ENCODE results near the gene TUBB6.

The TUBB6 gene

DNA sequence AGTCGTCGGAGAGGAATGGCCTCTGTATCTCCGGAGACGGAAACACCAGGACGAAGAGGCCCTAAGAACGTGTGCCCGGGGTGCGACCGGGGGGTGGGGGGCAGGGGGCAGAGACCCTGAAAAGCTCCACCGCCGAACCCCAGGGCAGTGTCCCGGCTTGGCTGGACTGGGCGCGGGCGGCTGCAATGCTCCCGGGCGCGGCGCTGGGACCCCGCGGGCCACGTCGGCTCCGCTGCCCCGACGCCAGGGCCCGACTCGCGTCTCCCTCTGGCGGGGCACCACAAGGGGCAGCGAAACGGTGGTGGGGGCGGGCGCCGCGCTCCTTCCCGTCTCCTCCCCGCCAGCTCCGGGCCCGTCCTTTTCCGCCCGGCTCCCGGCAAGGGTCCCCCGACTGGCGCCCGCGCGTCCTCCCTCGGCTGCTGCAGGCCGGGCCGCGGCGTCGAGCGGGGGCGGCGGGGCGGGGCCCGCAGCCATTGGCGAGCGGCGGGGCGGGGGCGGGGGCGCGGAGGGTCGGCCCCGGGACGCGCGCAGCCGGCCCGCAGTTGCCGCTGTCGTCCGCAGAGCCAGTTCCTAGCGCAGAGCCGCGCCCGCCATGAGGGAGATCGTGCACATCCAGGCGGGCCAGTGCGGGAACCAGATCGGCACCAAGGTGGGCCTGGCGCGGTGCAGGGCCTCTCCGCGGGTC is at the start of gene TUBB6:
TUBB6 (plus strand) TSS at position 541 of the 685 bp plus-strand sequence; CDS start at position 593, 52 bp downstream.
- DNase-seq (ENCODE audit: low read depth): peak; percentile 73
- H3K4me3 ChIP-seq (ENCODE audit: low read depth, low read length): peak within 1 kb of the TSS; percentile 81
- TF ChIP-seq, protein P1, sequence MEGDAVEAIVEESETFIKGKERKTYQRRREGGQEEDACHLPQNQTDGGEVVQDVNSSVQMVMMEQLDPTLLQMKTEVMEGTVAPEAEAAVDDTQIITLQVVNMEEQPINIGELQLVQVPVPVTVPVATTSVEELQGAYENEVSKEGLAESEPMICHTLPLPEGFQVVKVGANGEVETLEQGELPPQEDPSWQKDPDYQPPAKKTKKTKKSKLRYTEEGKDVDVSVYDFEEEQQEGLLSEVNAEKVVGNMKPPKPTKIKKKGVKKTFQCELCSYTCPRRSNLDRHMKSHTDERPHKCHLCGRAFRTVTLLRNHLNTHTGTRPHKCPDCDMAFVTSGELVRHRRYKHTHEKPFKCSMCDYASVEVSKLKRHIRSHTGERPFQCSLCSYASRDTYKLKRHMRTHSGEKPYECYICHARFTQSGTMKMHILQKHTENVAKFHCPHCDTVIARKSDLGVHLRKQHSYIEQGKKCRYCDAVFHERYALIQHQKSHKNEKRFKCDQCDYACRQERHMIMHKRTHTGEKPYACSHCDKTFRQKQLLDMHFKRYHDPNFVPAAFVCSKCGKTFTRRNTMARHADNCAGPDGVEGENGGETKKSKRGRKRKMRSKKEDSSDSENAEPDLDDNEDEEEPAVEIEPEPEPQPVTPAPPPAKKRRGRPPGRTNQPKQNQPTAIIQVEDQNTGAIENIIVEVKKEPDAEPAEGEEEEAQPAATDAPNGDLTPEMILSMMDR (conservative IDR thresholded peaks at IDR 0.05; ENCODE audit: low read depth, low read length): no peak

DNA sequence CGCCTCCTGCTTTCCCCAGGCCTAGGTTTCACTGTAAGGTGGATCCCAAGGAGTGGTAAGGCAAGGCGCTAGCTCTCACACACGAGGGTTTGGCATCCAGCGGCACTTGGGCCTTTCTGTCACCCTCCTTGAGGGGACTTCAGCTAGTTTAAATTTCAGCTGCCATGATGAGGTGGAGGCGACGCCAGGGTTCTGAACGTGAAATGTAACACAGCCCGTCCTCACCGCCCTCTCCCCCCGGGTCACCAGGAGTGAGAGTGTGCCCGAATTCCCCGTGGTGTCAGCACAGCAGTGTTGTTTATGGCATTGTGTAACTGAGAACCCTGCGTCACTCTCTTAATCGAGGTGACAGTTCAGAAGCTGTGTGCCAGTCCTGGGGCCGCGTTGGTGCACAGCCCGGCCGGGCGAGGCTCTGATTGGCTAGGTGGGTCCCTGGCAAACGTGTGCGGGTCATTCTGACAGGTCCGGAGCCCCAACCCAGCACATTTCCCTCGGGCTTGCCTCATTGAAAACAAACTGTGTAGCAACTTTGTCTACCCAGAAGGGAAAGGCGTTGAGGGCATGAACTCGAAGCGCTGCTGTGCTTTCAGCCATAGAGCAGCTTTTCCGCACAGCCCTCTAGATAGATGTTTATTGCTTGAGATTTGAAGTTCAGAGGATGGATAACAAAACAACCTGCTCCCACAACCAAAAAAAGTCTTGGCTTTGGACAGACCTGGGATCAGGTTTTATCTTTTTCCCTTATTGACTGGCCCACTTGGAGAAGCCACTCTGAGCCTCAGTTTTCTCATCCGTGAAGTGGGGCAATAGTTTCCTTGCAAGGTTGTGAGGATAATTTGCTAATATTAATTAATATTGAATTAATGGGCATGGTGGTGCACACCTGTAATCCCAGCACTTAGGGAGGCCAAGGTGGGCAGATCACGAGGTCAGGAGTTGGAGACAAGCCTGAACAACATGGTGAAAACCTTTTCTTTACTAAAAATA is 49.0 kb upstream of the TUBB6 start:
- no peak overlapping the region for H3K4me3 ChIP-seq (ENCODE audit: low read depth, low read length)
- no peak for DNase-seq (ENCODE audit: low read depth)
- TF ChIP-seq, protein P1 (conservative IDR thresholded peaks at IDR 0.05; ENCODE audit: low read depth, low read length): no peak

DNA sequence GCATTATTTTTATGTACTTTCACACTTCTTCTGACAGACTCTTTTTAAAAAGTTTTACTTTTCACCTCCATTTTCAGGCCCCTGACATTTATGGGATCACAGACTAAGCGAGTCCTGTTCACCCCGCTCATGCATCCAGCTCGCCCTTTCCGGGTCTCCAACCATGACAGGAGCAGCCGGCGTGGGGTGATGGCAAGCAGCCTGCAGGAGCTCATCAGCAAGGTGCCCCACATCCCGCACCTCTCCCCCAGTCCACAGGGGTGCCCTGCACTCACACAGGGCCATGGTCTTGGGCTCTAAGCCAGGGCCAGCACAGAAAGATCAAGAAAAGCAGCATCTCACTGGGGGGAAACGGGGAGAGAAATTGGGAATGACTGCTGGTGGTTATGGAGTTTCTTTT is 45.3 kb upstream of the TUBB6 start:
- DNase-seq (ENCODE audit: low read depth): no peak
- TF ChIP-seq, protein P1 (conservative IDR thresholded peaks at IDR 0.05; ENCODE audit: low read depth, low read length): no peak
- H3K4me3 ChIP-seq (ENCODE audit: low read depth, low read length): no peak overlapping the region

DNA sequence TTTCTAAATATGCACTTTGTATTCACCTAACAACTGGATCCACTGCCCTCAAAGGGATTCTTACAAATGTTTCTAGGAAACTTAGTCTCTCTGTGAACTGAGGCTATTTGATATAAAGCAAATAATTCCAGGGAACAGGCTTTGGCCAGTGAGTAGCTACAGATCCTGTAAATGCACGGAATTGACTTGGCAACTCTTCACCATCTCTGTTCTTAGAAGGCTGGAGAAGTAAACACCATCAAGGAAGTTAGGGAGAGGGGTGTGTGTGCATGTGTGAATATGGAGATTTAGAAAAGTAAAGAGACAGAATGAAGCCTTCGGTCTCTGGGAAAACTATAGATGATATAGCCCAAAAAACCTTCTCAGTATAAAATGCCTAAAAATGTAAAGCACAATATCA is 43.2 kb upstream of the TUBB6 start:
- no peak overlapping the region for H3K4me3 ChIP-seq (ENCODE audit: low read depth, low read length)
- DNase-seq (ENCODE audit: low read depth): no peak
- TF ChIP-seq, protein P1 (conservative IDR thresholded peaks at IDR 0.05; ENCODE audit: low read depth, low read length): no peak

DNA sequence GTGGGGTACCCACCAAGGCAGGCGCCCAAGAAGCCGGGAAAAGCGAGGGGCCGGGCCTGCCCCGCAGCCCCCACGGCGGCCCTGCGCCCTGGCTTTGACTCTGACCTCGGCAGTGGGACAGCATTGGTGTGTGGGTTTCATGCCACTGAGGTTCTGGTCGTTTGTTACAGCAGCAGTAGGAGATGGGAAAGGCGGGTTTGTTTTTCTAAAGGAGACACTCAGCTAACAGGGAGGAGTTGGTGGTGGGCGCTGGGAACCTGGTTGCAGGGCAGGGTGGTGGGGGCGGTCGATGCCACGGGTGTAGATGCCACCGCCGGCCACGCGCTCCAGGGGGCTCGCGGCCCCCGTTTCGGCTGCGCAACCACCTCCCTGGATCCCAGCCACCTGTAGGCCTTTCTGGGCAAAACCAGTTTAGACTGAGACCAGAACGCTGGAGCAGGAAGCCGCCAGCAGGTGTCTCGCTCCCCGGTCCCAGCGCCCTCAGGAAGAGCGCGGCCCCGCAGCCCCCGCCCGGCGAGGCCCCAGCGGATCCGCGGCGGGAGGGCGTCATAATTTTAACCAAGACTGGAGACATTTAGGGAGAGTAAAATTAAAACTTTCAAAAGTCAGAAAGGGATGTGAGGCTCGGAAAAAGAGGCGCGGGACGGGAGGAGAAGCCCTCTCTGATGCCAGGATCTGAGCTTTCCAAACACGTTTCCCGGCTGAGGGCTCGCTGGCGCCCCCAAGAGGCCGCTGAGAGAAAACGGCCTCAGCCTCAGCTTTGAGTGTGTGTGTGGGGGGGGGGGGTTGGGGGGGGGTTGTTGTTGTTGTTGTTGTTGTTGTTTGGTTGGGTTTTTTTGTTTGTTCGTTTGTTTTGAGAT is 36.4 kb upstream of the TUBB6 start:
- TF ChIP-seq, protein P1 (conservative IDR thresholded peaks at IDR 0.05; ENCODE audit: low read depth, low read length): peak; percentile 72
- peak; percentile 82 for DNase-seq (ENCODE audit: low read depth)
- H3K4me3 ChIP-seq (ENCODE audit: low read depth, low read length): peak overlapping the region; percentile 56

DNA sequence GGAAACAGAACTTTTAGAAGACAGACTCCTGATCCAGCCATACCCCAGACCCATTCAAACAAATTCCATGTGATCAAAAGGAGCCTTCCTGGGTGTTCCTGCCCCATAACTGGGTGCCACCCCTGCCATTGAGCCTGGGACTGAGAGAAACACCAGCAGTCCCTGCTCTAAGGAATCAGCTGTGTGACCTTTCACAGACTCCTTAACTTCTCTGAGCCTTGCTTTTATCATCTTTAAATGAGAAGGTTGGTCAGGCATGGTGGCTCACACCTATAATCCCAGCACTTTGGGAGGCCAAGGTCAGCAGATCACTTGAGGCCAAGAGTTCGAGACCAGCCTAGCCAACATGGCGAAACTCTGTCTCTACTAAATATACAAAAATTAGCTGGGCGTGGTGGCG is 33.2 kb upstream of the TUBB6 start:
- H3K4me3 ChIP-seq (ENCODE audit: low read depth, low read length): no peak overlapping the region
- TF ChIP-seq, protein P1 (conservative IDR thresholded peaks at IDR 0.05; ENCODE audit: low read depth, low read length): no peak
- DNase-seq (ENCODE audit: low read depth): no peak
